ENCODE measurements around the gene FAH.

The FAH gene

DNA sequence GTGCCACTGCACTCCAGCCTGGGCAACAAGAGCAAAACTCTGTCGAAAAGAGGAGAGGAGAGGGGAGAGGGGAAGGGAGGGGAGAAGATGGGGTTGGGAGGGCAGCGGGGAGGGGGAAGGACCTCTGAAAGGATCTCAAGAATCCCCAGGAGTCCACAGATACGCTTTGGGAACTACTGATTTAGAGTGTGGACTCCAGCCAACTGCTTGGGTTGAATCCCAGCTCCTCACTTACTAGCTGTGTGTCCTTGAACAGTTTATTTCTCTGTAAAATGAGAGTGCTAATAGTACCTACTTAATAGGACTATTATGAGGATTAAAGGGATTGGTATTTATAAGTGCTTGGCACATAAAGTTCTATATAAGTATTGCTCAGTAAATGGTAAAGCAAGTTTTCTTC, 45.0 kb upstream of the FAH start:
- no peak overlapping the region for H3K27ac ChIP-seq
- peaks cover 5% of the 10 kb centered on the region for H3K36me3 ChIP-seq
- TF ChIP-seq, protein P1, sequence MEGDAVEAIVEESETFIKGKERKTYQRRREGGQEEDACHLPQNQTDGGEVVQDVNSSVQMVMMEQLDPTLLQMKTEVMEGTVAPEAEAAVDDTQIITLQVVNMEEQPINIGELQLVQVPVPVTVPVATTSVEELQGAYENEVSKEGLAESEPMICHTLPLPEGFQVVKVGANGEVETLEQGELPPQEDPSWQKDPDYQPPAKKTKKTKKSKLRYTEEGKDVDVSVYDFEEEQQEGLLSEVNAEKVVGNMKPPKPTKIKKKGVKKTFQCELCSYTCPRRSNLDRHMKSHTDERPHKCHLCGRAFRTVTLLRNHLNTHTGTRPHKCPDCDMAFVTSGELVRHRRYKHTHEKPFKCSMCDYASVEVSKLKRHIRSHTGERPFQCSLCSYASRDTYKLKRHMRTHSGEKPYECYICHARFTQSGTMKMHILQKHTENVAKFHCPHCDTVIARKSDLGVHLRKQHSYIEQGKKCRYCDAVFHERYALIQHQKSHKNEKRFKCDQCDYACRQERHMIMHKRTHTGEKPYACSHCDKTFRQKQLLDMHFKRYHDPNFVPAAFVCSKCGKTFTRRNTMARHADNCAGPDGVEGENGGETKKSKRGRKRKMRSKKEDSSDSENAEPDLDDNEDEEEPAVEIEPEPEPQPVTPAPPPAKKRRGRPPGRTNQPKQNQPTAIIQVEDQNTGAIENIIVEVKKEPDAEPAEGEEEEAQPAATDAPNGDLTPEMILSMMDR (IDR thresholded peaks at IDR 0.05): no peak
- no peaks in the 10 kb centered on the region for H3K27me3 ChIP-seq
- no peak overlapping the region for H3K4me3 ChIP-seq (ENCODE audit: low read depth in 1 of 2, low read length in 1 of 2)
- H3K9me3 ChIP-seq: no peaks in the 10 kb centered on the region
- peaks cover 0 to 7% of the 10 kb centered on the region in 2 experiments for H3K4me1 ChIP-seq (ENCODE audit: control insufficient read depth in 1 of 2, insufficient read depth in 1 of 2, low read depth in 1 of 2, low read length in 1 of 2)

DNA sequence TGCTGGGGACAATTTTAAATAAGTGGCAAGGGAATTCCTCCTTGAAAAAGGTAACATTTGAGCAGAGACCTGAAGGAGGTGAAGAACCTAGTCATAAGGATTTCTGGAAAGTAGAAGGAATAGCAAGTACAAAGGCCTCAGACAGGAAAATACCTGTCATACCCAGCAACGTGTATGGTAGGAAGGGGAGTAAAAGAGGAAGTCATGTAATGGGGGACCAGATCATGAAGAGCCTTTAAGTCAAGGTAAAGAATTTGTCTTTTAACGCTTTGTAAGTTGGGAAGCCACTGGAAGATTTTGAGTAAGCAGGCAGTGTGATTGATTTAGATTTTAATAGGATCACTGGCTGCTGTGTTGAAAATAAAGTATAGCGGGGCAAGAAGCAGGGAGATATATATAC, 43.4 kb upstream of the FAH start:
- H3K4me3 ChIP-seq (ENCODE audit: low read depth in 1 of 2, low read length in 1 of 2): no peak overlapping the region
- H3K4me1 ChIP-seq (ENCODE audit: control insufficient read depth in 1 of 2, insufficient read depth in 1 of 2, low read depth in 1 of 2, low read length in 1 of 2): peaks cover 0 to 10% of the 10 kb centered on the region in 2 experiments
- no peaks in the 10 kb centered on the region for H3K27me3 ChIP-seq
- TF ChIP-seq, protein P1 (IDR thresholded peaks at IDR 0.05): no peak
- no peaks in the 10 kb centered on the region for H3K9me3 ChIP-seq
- H3K36me3 ChIP-seq: no peaks in the 10 kb centered on the region
- H3K27ac ChIP-seq: no peak overlapping the region

DNA sequence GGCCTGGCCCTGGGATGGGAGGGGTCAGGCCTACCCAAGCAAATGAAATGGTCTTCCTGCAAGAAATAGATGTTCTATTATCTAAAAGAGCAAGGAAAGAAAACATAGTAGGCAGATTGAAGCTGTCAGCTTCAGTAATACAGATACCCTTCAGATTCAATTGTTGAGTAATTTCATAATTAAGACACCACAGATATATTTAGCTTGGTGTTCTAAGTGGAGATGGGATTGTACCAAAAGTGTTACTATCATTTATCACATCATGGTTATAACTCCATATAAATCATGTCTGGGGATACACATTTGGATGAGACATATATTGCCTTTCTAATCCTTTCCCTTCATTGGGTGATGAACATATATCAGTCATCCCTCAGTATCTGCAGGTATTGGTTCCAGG, 41.9 kb upstream of the FAH start:
- no peaks in the 10 kb centered on the region for H3K27me3 ChIP-seq
- TF ChIP-seq, protein P1 (IDR thresholded peaks at IDR 0.05): no peak

DNA sequence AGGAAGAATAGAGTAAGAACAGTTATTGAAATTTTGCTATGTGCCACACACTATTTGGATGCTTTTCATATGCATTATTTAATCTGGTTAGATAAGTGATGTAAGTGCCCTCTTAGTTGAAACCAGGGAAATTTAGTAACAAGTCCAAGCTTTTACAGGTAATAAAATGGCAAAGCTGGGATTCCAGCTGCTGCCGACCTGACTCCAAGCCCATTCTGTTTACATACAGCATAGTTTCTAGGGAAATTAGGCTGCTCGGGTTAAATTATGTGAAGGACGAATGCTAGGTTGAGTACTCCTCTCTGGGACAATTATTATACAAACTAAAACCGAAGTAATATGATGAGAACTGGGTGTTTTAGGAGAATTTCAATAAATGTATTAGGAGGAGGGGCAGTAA, 38.7 kb upstream of the FAH start:
- no peak overlapping the region for H3K4me3 ChIP-seq (ENCODE audit: low read depth in 1 of 2, low read length in 1 of 2)
- TF ChIP-seq, protein P1 (IDR thresholded peaks at IDR 0.05): no peak
- H3K36me3 ChIP-seq: no peaks in the 10 kb centered on the region
- H3K4me1 ChIP-seq (ENCODE audit: control insufficient read depth in 1 of 2, insufficient read depth in 1 of 2, low read depth in 1 of 2, low read length in 1 of 2): peaks cover 0 to 10% of the 10 kb centered on the region in 2 experiments
- no peak overlapping the region for H3K27ac ChIP-seq
- H3K9me3 ChIP-seq: no peaks in the 10 kb centered on the region
- no peaks in the 10 kb centered on the region for H3K27me3 ChIP-seq

More for the DNA sequence above, 41.9 kb upstream of the FAH start:
- Histone ChIP-seq H3K27ac (no peak overlapping the region), H3K4me1 (ENCODE audit: control insufficient read depth in 1 of 2, insufficient read depth in 1 of 2, low read depth in 1 of 2, low read length in 1 of 2) (peaks cover 0 to 10% of the 10 kb centered on the region in 2 experiments), H3K9me3 (no peaks in the 10 kb centered on the region), H3K4me3 (ENCODE audit: low read depth in 1 of 2, low read length in 1 of 2) (no peak overlapping the region), H3K36me3 (no peaks in the 10 kb centered on the region)

GRCh38 chr15:80115021-80115420, 37.8 kb upstream of the FAH start:
- H3K36me3 ChIP-seq: no peaks in the 10 kb centered on the region
- H3K4me3 ChIP-seq (ENCODE audit: low read depth in 1 of 2, low read length in 1 of 2): no peak overlapping the region
- TF ChIP-seq, protein P1 (IDR thresholded peaks at IDR 0.05): no peak
- H3K27ac ChIP-seq: peak overlapping the region; percentile 4
- peaks cover 0 to 10% of the 10 kb centered on the region in 2 experiments for H3K4me1 ChIP-seq (ENCODE audit: control insufficient read depth in 1 of 2, insufficient read depth in 1 of 2, low read depth in 1 of 2, low read length in 1 of 2)
- no peaks in the 10 kb centered on the region for H3K27me3 ChIP-seq
- H3K9me3 ChIP-seq: no peaks in the 10 kb centered on the region

DNA sequence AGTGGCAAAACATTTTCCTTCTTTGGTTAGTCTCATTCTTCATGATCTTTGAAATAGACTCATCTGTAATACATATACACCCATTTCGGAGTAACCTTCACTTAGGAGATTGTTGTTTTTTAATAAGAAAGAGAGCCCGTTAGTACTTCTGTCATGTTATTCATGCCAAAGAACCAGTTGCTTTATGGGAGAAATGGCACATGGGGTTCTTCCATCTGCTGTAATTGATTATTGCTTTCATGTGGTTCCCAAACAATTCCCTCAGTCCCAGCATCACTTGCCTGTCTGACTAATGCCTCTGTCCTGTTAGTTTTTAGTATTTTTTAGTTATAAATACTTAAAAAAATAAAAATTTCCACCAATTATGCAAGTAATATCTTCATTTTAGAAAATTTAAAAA, 33.8 kb upstream of the FAH start:
- Histone ChIP-seq H3K27ac (no peak overlapping the region), H3K9me3 (no peaks in the 10 kb centered on the region), H3K36me3 (peaks cover 34% of the 10 kb centered on the region), H3K4me1 (ENCODE audit: control insufficient read depth in 1 of 2, insufficient read depth in 1 of 2, low read depth in 1 of 2, low read length in 1 of 2) (no peaks in the 10 kb centered on the region), H3K4me3 (ENCODE audit: low read depth in 1 of 2, low read length in 1 of 2) (no peak overlapping the region), H3K27me3 (no peaks in the 10 kb centered on the region)
- TF ChIP-seq, protein P1 (IDR thresholded peaks at IDR 0.05): no peak

All from neutrophil (primary cell).